ENCODE results near the gene ERC1. TPM values are rescaled to one million over a fixed set of nuclear protein-coding genes. Genes with fewer than 3 reads are reported as not detected.

ERC1 gene
- total and polyA plus RNA-seq, 2 of the 4 experiments (the other 2 are of a cell fraction): 11.6 to 25.6 TPM

- Histone ChIP-seq H3K9me3 (ENCODE audit: control insufficient read depth, insufficient read depth, low read length) (no peaks in the 10 kb centered on the region), H2AFZ (replicated peaks; ENCODE audit: low read length, poor library complexity) (no peak overlapping the region), H3K27ac (ENCODE audit: insufficient read depth, low read length) (no peak overlapping the region), H4K8ac (ENCODE audit: low read depth in 2 of 2, low read length in 2 of 2) (no peak overlapping the region), H3K4me2 (ENCODE audit: low read depth, low read length) (no peak overlapping the region), H2BK20ac (ENCODE audit: low read depth, low read length) (no peak overlapping the region), H3K56ac (ENCODE audit: extremely low read depth, insufficient read depth, low read length) (no peak overlapping the region), H4K91ac (ENCODE audit: insufficient read depth, low read depth, low read length) (no peak overlapping the region), H3K9ac (ENCODE audit: low read depth, low read length) (no peak overlapping the region), H2AK9ac (replicated peaks; ENCODE audit: low read depth, low read length, poor library complexity) (no peak overlapping the region), H3K36me3 (ENCODE audit: control insufficient read depth, insufficient read depth, low read length) (peaks cover 1% of the 10 kb centered on the region), H3K27me3 (ENCODE audit: control insufficient read depth, insufficient read depth, low read length) (no peaks in the 10 kb centered on the region), H3K23ac (ENCODE audit: low read depth, low read length) (no peak overlapping the region), H3K14ac (replicated peaks; ENCODE audit: low read depth, low read length) (no peak overlapping the region), H3K9me1 (ENCODE audit: insufficient read depth, low read length) (peaks cover 7% of the 10 kb centered on the region; the same call in 1 of the 2 replicates), H3K4ac (ENCODE audit: low read depth, low read length) (no peak overlapping the region), H3K18ac (ENCODE audit: low read depth, low read length) (no peak overlapping the region), H3K4me3 (ENCODE audit: insufficient read depth, low read depth, low read length) (no peak overlapping the region), H4K5ac (ENCODE audit: low read depth, low read length) (no peak overlapping the region), H3K4me1 (ENCODE audit: control insufficient read depth, insufficient read depth, low read length) (peaks cover 2% of the 10 kb centered on the region; the same call in 1 of the 2 replicates), H4K20me1 (ENCODE audit: insufficient read depth, low read length) (no peaks in the 10 kb centered on the region), H2AK5ac (ENCODE audit: low read depth, low read length) (no peak overlapping the region), H2BK5ac (ENCODE audit: low read depth, low read length, poor library complexity, severe bottlenecking) (no peak overlapping the region), H2BK120ac (ENCODE audit: low read depth, low read length) (no peak overlapping the region), H2BK15ac (ENCODE audit: low read depth, low read length) (no peak overlapping the region), H3K79me1 (ENCODE audit: low read depth in 1 of 2, low read length in 2 of 2) (peaks cover 6 to 16% of the 10 kb centered on the region in 2 experiments; a peak in 3 of 4 replicates)
- intact Hi-C loops (cut with micrococcal nuclease) (no loop called here), in situ Hi-C loops (cut with MboI; ENCODE audit: low sequenced_read_pairs) (no loop called here), dilution Hi-C loops (cut with HindIII; ENCODE audit: low sequenced_read_pairs, unreplicated experiment) (no loop called here)
- ChIA-PET POLR2A (ENCODE audit: unreplicated experiment) (no interaction called here), CTCF (no interaction called here)
- no TSS peak for BruUV-seq (replicated peaks)
- WGBS, 2 experiments (ENCODE audit: extremely low coverage in 2 of 2, insufficient read length in 1 of 2): 100% methylated on average over 7 of the region's 11 CpGs; no CpG with 5 or more reads in 1 of the 2 experiments
- ATAC-seq (ENCODE audit: low read depth): no peak
- DNase-seq: no peak
- no peak for TF ChIP-seq BHLHE40 (IDR thresholded peaks at IDR 0.05; ENCODE audit: low read depth, low read length)
- TF ChIP-seq MXI1 (IDR thresholded peaks at IDR 0.05; ENCODE audit: borderline replicate concordance, low read depth, low read length): no peak
- TF ChIP-seq CHD1 (IDR thresholded peaks at IDR 0.05; ENCODE audit: low read depth, low read length): no peak
- no peak for TF ChIP-seq ELK1 (IDR thresholded peaks at IDR 0.05; ENCODE audit: borderline replicate concordance, low read depth, low read length)
- TF ChIP-seq RAD21 (IDR thresholded peaks at IDR 0.05; ENCODE audit: low read length): no peak
- no peak for TF ChIP-seq MAZ (IDR thresholded peaks at IDR 0.05; ENCODE audit: borderline replicate concordance, low read depth, low read length)
Observed at GRCh38 chr12:1467710-1468109, 476.7 kb downstream of the ERC1 start.
